Measurements from ENCODE around the gene ARHGAP4. TPM values are rescaled to one million over a fixed set of nuclear protein-coding genes. Genes with fewer than 3 reads are reported as not detected.

The ARHGAP4 gene
- total RNA-seq, 4 donors from 2014 or later: 44.9 to 52.4 (median 49.9) TPM

DNA sequence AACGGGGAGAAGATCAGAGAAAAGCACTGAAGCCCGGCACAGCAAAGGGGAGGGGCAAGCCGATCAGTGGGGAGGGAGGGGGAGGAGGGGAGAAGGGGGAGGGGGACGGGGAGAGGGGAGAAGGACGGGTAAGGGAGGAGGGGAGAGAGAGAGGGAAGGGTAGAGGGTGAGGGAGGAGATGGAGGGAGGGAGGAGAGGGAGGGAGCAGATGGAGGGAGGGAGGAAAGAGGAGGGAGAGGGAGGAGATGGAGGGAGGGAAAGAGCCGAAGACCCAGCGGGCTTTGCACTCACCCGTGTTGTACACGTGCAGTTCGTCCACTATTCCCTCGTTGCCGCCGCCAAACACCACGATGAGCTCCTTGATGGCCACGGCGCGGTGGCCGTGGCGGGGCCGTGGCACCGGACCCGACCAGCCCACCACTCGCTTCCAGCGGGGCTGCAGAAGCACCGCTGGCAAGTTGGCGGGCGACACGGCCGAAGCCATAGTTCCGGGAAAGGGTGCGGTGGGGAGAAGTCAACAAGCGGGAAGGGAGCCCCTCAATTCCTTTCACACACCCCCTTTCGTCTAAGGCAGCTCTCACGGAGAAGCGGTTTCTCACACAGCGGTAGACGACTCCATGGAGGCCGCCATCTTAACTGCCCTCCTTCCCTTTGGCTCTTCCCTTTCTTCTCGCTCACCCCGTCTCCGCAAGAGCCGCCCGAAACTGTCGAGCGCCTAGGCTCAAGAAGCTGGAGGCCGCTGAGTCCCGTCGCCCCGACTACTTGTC lies 44.5 kb upstream of the ARHGAP4 start:
- H3K27ac ChIP-seq: peak overlapping the region; percentile 94 to 100 (median 98)
- H3K4me3 ChIP-seq: peak overlapping the region; percentile 63 to 91 (median 86)
- in situ Hi-C loops (cut with MboI; ENCODE audit: low pct_ligation_motif_present in 1 of 4, low pct_unique_long_range_greater_than_20kb in 1 of 4, low sequenced_read_pairs in 3 of 4): loop anchor here in 2 of 4 donors (25.0 kb wide), 2 partner anchors 208 to 567 kb away; partner anchors contain the start of genes G6PD (in 1 of the 2), IKBKG (in 1 of the 2) and PLXNB3 (in 1 of the 2)
- TF ChIP-seq, protein P1, sequence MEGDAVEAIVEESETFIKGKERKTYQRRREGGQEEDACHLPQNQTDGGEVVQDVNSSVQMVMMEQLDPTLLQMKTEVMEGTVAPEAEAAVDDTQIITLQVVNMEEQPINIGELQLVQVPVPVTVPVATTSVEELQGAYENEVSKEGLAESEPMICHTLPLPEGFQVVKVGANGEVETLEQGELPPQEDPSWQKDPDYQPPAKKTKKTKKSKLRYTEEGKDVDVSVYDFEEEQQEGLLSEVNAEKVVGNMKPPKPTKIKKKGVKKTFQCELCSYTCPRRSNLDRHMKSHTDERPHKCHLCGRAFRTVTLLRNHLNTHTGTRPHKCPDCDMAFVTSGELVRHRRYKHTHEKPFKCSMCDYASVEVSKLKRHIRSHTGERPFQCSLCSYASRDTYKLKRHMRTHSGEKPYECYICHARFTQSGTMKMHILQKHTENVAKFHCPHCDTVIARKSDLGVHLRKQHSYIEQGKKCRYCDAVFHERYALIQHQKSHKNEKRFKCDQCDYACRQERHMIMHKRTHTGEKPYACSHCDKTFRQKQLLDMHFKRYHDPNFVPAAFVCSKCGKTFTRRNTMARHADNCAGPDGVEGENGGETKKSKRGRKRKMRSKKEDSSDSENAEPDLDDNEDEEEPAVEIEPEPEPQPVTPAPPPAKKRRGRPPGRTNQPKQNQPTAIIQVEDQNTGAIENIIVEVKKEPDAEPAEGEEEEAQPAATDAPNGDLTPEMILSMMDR (IDR thresholded peaks at IDR 0.05): no peak
- no peak for TF ChIP-seq POLR2A (IDR thresholded peaks at IDR 0.05)
- TF ChIP-seq EP300 (IDR thresholded peaks at IDR 0.05; ENCODE audit: low read depth): no peak
- TF ChIP-seq POLR2AphosphoS5 (IDR thresholded peaks at IDR 0.05): no peak
- H3K36me3 ChIP-seq: no peaks in the 10 kb centered on the region
- no peaks in the 10 kb centered on the region for H3K9me3 ChIP-seq
- WGBS, 2 donors (ENCODE audit: low coverage in 1 of 2): 0 to 21% methylated on average over 3 to 47 of the region's 49 CpGs
- intact Hi-C loops (cut with DNase I; ENCODE audit: low total_unique reads): no loop called here
- no peak for DNase-seq
- H3K27me3 ChIP-seq: no peaks in the 10 kb centered on the region
- peaks cover 9 to 58% (median 53%) of the 10 kb centered on the region in 4 donors for H3K4me1 ChIP-seq

DNA sequence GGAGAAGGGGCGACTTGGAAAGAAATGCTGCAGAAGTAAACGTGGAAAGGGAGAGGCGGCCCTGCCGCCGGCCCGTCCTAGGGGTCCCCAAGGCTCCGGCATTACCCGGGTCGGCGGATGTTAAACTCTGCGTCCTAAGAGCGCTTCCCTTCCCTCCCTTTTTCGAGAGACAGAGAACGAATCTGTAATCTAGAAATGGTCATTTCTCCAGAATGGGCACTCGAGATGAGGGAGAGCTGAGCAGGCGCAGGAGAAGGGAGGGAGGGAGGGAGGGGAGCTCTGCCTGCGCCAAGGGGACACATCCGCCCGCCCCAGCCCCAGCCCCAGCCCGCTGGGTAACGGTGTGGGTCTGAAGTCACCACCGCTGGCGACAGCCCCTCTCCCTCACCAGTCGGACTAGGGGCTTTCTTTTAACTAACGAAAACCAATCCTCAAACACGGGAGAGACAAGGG lies 43.9 kb upstream of the ARHGAP4 start:
- Histone ChIP-seq H3K4me3 (peak overlapping the region; percentile 63 to 91 (median 86)), H3K4me1 (peaks cover 11 to 58% (median 50%) of the 10 kb centered on the region in 4 donors), H3K27ac (peak overlapping the region; percentile 94 to 100 (median 98)), H3K9me3 (no peaks in the 10 kb centered on the region), H3K36me3 (no peaks in the 10 kb centered on the region), H3K27me3 (no peaks in the 10 kb centered on the region)
- TF ChIP-seq EP300 (IDR thresholded peaks at IDR 0.05; ENCODE audit: low read depth): no peak
- no peak for TF ChIP-seq POLR2AphosphoS5 (IDR thresholded peaks at IDR 0.05)
- no peak for TF ChIP-seq POLR2A (IDR thresholded peaks at IDR 0.05)
- TF ChIP-seq, protein P1 (IDR thresholded peaks at IDR 0.05): no peak
- DNase-seq: no peak
- in situ Hi-C loops (cut with MboI; ENCODE audit: low pct_ligation_motif_present in 1 of 4, low pct_unique_long_range_greater_than_20kb in 1 of 4, low sequenced_read_pairs in 3 of 4): loop anchor here in 2 of 4 donors (25.0 kb wide), 2 partner anchors 208 to 567 kb away; partner anchors contain the start of genes G6PD (in 1 of the 2), IKBKG (in 1 of the 2) and PLXNB3 (in 1 of the 2)
- 27% methylated on average over 25 of the region's 26 CpGs; no CpG with 5 or more reads in 1 of the 2 donors for WGBS, 2 donors (ENCODE audit: low coverage in 1 of 2)
- intact Hi-C loops (cut with DNase I; ENCODE audit: low total_unique reads): no loop called here

DNA sequence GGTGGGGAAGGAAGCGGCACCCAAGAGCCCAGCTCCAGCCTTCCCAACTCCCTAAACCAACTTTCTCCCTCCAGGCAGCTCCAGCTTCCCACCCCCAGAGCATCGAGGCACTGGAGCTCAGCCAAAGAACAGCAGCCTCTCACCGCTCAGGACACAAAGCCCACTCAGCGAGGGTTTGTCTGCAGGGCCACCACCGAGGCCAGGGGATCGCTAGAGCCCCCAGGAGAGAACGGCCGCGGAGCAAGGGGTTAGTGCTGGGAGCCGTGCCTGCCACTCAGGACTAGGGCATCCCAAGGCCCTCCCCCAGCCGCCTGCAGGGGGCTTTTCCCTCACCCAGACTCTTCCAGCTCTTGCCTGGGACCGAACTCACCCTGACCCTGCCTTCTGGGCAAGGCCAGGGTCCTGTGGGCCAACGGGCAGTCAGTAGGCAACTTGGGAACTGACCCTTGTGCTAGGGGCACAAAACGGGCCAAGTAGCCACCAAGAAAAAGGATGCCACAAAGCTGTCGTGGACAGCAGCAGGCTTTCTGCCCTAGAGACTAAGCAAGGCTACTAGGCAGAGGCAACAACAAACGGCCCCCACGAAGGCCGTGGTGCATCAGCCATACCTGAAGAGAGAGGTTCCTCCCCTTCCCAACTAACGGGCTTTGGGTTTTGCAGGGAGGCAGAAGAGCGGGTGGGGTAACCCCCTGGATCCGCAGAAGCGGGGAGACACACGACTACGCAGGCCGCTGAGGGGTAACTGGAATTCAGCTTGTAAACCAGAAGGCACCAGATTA lies 43.2 kb upstream of the ARHGAP4 start:
- intact Hi-C loops (cut with DNase I; ENCODE audit: low total_unique reads) (no loop called here), in situ Hi-C loops (cut with MboI; ENCODE audit: low pct_ligation_motif_present in 1 of 4, low pct_unique_long_range_greater_than_20kb in 1 of 4, low sequenced_read_pairs in 3 of 4) (loop anchor here in 2 of 4 donors (25.0 kb wide), 2 partner anchors 207 to 568 kb away; partner anchors contain the start of genes G6PD (in 1 of the 2), IKBKG (in 1 of the 2) and PLXNB3 (in 1 of the 2))
- H3K4me1 ChIP-seq: peaks cover 11 to 52% (median 44%) of the 10 kb centered on the region in 4 donors
- peak overlapping the region; percentile 9 to 91 (median 73) for H3K4me3 ChIP-seq
- DNase-seq: no peak
- 42% methylated on average over 25 of the region's 25 CpGs; no CpG with 5 or more reads in 1 of the 2 donors for WGBS, 2 donors (ENCODE audit: low coverage in 1 of 2)
- H3K27me3 ChIP-seq: no peaks in the 10 kb centered on the region
- H3K27ac ChIP-seq: peak overlapping the region; percentile 94 to 100 (median 98)
- H3K9me3 ChIP-seq: no peaks in the 10 kb centered on the region
- TF ChIP-seq, protein P1 (IDR thresholded peaks at IDR 0.05): no peak
- TF ChIP-seq POLR2AphosphoS5 (IDR thresholded peaks at IDR 0.05) (no peak), POLR2A (IDR thresholded peaks at IDR 0.05) (no peak), EP300 (IDR thresholded peaks at IDR 0.05; ENCODE audit: low read depth) (no peak)
- H3K36me3 ChIP-seq: no peaks in the 10 kb centered on the region
